Neural cell (in vitro differentiated cells): Measurements from ENCODE around the gene UGT1A3.

Experiments
- EP300 ChIP-seq: fragments of 450-650 bp; conservative IDR thresholded peaks from 2 replicates; pipeline ENCODE4 v1.6.1; 2014; ENCODE audit warnings: antibody characterized with exemption, mild to moderate bottlenecking, moderate library complexity; ENCODE audit not compliant: poor library complexity, severe bottlenecking
- EZH2 ChIP-seq: fragments of 200-600, 300-800 bp; shearing (Covaris generic), sonication (generic); IDR thresholded peaks from 2 replicates; pipeline ENCODE4 v1.6.1; 2014; ENCODE audit warnings: antibody characterized with exemption, low read length, borderline replicate concordance, mild to moderate bottlenecking; ENCODE audit not compliant: insufficient read depth, poor library complexity, severe bottlenecking
- POLR2AphosphoS5 ChIP-seq: IDR thresholded peaks from 2 replicates; pipeline ENCODE4 v1.6.1; 2012
- RAD21 ChIP-seq: fragments of 450-650 bp; conservative IDR thresholded peaks from 2 replicates; pipeline ENCODE4 v1.6.1; 2014; ENCODE audit warnings: antibody characterized with exemption, mild to moderate bottlenecking, moderate library complexity
- TAF1 ChIP-seq: IDR thresholded peaks from 2 replicates; pipeline ENCODE4 v1.6.1; 2012; ENCODE audit warnings: low read depth
- TF ChIP-seq, protein P1 (sequence below): fragments of 450-650 bp; IDR thresholded peaks from 2 replicates; pipeline ENCODE4 v1.5.1; 2014; ENCODE audit warnings: antibody characterized with exemption, mild to moderate bottlenecking, moderate library complexity; ENCODE audit not compliant: poor library complexity, severe bottlenecking

DNA sequence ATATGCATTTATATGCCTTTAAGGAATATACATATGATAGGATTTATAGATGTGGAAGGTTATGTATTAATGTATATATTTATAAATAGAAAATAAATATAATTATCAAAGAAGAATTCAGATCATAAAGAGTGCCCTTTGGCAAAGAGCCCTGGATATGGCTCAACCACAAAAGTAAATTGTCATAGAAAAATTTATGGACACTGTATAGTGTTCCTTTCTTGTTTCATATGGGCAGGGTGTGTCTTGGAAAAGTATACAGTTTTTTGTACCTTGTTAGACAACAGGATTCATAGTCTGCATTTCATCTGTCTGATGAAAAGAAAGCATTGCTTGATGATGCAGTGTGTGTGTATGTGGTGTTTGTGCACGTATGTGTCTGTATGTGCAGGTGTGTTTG is 44.2 kb upstream of the UGT1A3 start:
- TF ChIP-seq, protein P1, sequence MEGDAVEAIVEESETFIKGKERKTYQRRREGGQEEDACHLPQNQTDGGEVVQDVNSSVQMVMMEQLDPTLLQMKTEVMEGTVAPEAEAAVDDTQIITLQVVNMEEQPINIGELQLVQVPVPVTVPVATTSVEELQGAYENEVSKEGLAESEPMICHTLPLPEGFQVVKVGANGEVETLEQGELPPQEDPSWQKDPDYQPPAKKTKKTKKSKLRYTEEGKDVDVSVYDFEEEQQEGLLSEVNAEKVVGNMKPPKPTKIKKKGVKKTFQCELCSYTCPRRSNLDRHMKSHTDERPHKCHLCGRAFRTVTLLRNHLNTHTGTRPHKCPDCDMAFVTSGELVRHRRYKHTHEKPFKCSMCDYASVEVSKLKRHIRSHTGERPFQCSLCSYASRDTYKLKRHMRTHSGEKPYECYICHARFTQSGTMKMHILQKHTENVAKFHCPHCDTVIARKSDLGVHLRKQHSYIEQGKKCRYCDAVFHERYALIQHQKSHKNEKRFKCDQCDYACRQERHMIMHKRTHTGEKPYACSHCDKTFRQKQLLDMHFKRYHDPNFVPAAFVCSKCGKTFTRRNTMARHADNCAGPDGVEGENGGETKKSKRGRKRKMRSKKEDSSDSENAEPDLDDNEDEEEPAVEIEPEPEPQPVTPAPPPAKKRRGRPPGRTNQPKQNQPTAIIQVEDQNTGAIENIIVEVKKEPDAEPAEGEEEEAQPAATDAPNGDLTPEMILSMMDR: no peak
- TF ChIP-seq EP300: no peak
- no peak for TF ChIP-seq POLR2AphosphoS5
- no peak for TF ChIP-seq RAD21
- TF ChIP-seq TAF1: no peak
- TF ChIP-seq EZH2: no peak
